ENCODE results near the gene COA8.
A peak's percentile ranks its signal among the peaks of the same experiment; 100 is the strongest.

Gene COA8

DNA sequence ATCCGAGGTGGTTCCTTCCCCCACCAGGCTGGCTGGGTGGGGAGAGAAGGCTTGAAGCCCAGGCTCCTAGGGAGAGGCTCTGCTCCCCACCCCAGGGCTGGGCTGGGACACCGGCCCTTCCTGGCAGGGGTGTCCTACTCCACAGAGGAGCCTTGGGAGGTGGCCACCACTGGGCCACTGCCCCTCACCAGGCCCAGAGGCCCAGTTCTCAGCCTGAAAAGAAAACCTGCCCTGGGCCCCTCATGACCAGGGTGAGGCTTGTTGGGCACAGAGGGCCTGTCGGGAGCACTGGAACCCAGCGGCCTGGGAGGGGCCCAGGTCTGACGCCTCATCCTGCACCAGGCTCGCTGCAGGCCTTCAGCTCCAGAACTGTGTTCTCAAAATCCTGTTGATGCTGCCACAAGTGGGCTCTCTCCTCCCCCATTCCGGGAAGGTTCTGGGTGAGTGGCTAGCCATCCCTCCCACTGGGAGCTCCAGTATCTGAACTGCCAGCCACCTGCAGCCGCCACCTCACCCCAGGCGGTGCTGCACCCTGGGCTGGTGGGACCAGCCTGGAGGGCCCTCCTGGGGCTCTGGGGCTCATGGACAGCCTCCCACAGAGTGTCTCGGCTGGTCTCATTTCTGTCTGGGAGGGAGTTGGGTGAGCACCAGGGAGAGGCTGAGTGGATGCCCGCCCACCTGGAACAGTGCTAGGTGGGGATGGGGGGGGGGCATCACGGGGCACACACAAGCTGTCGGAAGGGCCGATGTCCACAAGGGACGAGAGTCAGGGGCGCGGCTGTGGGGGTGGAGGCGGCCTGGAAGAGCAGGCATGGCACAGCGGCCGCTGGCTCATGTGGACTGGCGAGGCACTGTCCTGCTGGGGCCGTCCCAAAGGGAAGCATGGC is 12.1 kb upstream of the COA8 start:
- peaks cover 0 to 8% (median 0%) of the 10 kb centered on the region in 11 experiments; a peak in 6 of 22 replicates for H3K36me3 ChIP-seq
- H3K9ac ChIP-seq, result peak overlapping the region; percentile 24 to 71 (median 59); a peak in 19 of 22 replicates
- H3K4me3 ChIP-seq, result peak overlapping the region in 6 of 10 experiments; percentile 3 to 47 (median 30); a peak in 8 of 20 replicates

DNA sequence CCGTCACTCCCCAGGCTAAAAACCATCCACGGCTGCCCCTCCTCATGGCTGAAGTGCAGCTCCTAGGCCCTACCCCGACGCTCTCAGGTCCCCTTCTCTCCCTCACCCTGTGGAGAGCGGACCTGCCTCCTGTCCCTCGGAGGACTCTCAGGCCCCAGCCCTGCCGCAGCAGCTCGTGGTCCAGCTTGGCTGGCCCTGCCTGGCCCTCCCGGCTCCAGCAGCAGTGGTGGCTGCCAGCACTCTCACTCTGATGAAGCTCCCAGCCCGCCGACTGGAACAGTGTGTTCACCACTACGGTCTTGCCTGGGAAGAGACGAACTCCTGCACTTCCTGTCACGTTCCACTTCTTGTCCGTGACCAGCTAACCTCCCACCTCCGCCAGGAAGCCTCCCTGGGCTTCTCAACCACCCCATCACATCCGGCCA is 11.4 kb upstream of the COA8 start:
- Histone ChIP-seq H4K20me1 (peaks cover 53 to 100% (median 97%) of the 10 kb centered on the region in 11 experiments), H3K9ac (peak overlapping the region; percentile 24 to 71 (median 59); a peak in 18 of 22 replicates), H3K4me3 (peak overlapping the region in 6 of 10 experiments; percentile 3 to 47 (median 30); a peak in 9 of 20 replicates), H3K36me3 (peaks cover 0 to 8% (median 0%) of the 10 kb centered on the region in 11 experiments; a peak in 6 of 22 replicates), H3K27me3 (peaks cover 0 to 1% (median 0%) of the 10 kb centered on the region in 11 experiments; a peak in 2 of 22 replicates), H3K4me2 (peak overlapping the region; percentile 60 to 98 (median 92)), H3K4me1 (peaks cover 55 to 84% (median 70%) of the 10 kb centered on the region in 10 experiments), H3K27ac (peak overlapping the region in 9 of 11 experiments; percentile 4 to 70 (median 41); a peak in 14 of 22 replicates), H3K9me3 (replicated peaks in 1 of 11) (no peaks in the 10 kb centered on the region)
- TF ChIP-seq Cebpa-rat (IDR thresholded peaks at IDR 0.05), result no peak

More for the DNA sequence above, 12.1 kb upstream of the COA8 start:
- H3K27me3 ChIP-seq, result peaks cover 0 to 8% (median 0%) of the 10 kb centered on the region in 11 experiments; a peak in 5 of 22 replicates
- peak overlapping the region in 9 of 11 experiments; percentile 4 to 70 (median 46); a peak in 17 of 22 replicates for H3K27ac ChIP-seq
- H4K20me1 ChIP-seq, result peaks cover 52 to 100% (median 97%) of the 10 kb centered on the region in 11 experiments
- peak overlapping the region; percentile 60 to 98 (median 92) for H3K4me2 ChIP-seq
- H3K4me1 ChIP-seq, result peaks cover 55 to 84% (median 71%) of the 10 kb centered on the region in 10 experiments
- no peak for TF ChIP-seq Cebpa-rat (IDR thresholded peaks at IDR 0.05)
- H3K9me3 ChIP-seq (replicated peaks in 1 of 11), result no peaks in the 10 kb centered on the region

DNA sequence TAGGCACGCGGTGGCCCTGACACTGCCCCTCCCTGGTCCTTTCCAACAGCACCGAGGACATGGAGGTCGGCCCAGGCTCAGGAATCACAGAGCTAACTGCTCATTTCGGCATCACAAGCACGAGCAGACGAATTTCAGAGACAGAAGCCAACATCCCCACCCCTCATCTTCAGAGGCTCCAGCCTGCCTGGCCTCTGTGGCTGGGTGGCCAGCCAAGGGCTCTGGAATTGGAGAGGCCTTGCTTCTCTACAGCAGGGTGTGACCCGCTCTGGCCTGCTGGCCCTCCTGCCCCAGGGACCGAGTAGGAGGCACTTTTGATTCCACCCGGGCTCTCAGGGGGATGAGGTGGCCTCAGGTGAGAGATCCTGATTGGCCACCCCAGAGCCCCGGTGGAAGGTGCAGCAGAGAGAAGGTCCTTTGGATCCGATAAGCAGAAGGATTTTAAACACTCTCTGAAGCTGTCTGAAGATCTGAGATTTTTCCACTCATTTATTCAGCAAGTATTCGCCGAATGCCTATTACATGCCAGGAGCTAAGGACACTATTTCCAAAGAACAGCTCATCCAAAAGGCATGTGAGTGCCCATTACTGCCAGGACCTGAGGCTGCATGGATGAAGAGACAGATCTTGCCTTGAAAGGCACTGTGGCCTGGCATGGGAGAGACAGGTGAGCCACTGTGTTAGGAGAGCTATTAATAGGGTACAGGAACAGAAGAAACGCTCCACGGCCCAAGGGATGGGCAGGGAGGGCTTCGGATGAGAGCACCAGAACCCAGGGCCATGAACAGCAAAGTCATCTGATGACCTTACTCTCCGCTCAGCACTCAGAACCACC is 10.5 kb upstream of the COA8 start:
- H3K9ac ChIP-seq, result peak overlapping the region in 4 of 11 experiments; percentile 19 to 70 (median 64); a peak in 5 of 22 replicates

GRCh38 chr14:103552846-103553210 is 9.9 kb upstream of the COA8 start:
- H3K27me3 ChIP-seq, result no peaks in the 10 kb centered on the region
- 0 out of 22 replicates have a peak overlapping the region, but pooled peaks of 1 of the 11 experiments have one; percentile 19 for H3K9ac ChIP-seq
- no peak overlapping the region for H3K27ac ChIP-seq
- no peak overlapping the region for H3K4me3 ChIP-seq
- no peak for TF ChIP-seq Cebpa-rat (IDR thresholded peaks at IDR 0.05)
- H3K4me2 ChIP-seq, result peak overlapping the region in 4 of 11 experiments; percentile 86 to 98 (median 91); a peak in 2 of 22 replicates
- peaks cover 58 to 100% (median 98%) of the 10 kb centered on the region in 11 experiments for H4K20me1 ChIP-seq
- H3K4me1 ChIP-seq, result peaks cover 56 to 83% (median 63%) of the 10 kb centered on the region in 10 experiments
- peaks cover 4 to 22% (median 9%) of the 10 kb centered on the region in 11 experiments; a peak in 19 of 22 replicates for H3K36me3 ChIP-seq
- H3K9me3 ChIP-seq (replicated peaks in 1 of 11), result no peaks in the 10 kb centered on the region

More for the DNA sequence above, 10.5 kb upstream of the COA8 start:
- no peaks in the 10 kb centered on the region for H3K27me3 ChIP-seq
- H3K9me3 ChIP-seq (replicated peaks in 1 of 11), result no peaks in the 10 kb centered on the region
- no peak for TF ChIP-seq Cebpa-rat (IDR thresholded peaks at IDR 0.05)
- H3K36me3 ChIP-seq, result peaks cover 0 to 16% (median 5%) of the 10 kb centered on the region in 11 experiments; a peak in 14 of 22 replicates
- peaks cover 56 to 100% (median 98%) of the 10 kb centered on the region in 11 experiments for H4K20me1 ChIP-seq
- H3K4me3 ChIP-seq, result no peak overlapping the region
- H3K4me1 ChIP-seq, result peaks cover 52 to 83% (median 64%) of the 10 kb centered on the region in 10 experiments
- H3K4me2 ChIP-seq, result peak overlapping the region; percentile 60 to 98 (median 92)
- H3K27ac ChIP-seq, result peak overlapping the region in 6 of 11 experiments; percentile 4 to 70 (median 46); a peak in 3 of 22 replicates

DNA sequence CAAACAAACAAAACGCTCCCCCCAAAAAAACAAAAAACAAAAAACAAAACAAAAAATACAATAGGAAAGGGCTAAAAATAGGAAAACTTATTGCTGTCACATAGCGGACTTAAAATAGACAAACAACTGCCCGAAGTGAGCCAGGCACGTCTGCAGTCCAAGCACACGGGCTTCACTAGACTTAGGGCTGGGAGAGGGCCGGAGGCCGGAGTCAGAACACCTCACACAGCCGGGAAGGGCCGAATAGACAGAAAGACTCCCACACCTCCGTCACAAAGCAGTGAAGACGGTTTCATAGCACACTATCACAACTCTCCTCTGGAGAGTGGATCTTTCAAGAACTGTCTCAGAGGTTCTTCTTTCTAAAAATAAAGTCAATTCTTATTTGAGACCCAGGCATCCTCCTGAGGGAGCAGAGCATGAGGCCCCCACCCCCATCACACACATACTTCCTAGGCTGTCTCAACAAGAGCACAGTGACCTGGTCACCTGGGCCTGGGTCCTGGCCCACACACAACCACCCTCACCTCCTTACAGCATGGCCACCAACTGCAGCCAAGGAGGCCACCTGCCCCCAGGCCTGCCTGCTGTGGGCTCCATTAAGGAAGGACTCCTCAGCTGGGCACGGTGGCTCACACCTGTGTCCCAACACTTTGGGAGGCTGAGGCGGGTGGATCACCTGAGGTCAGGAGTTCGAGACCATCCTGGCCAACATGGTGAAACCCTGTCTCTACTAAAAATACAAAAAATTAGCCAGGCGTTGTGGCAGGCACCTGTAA is 7.0 kb upstream of the COA8 start:
- Histone ChIP-seq H3K27ac (no peak overlapping the region), H3K4me2 (peak overlapping the region; percentile 6 to 63 (median 38); a peak in 20 of 22 replicates), H3K27me3 (no peaks in the 10 kb centered on the region), H4K20me1 (peaks cover 77 to 100% (median 100%) of the 10 kb centered on the region in 11 experiments), H3K9me3 (replicated peaks in 1 of 11) (no peaks in the 10 kb centered on the region), H3K4me1 (peaks cover 56 to 83% (median 66%) of the 10 kb centered on the region in 10 experiments), H3K9ac (peak overlapping the region in 5 of 11 experiments; percentile 8 to 47 (median 14); a peak in 4 of 22 replicates), H3K4me3 (no peak overlapping the region), H3K36me3 (peaks cover 33 to 51% (median 36%) of the 10 kb centered on the region in 11 experiments)
- TF ChIP-seq Cebpa-rat (IDR thresholded peaks at IDR 0.05), result no peak

DNA sequence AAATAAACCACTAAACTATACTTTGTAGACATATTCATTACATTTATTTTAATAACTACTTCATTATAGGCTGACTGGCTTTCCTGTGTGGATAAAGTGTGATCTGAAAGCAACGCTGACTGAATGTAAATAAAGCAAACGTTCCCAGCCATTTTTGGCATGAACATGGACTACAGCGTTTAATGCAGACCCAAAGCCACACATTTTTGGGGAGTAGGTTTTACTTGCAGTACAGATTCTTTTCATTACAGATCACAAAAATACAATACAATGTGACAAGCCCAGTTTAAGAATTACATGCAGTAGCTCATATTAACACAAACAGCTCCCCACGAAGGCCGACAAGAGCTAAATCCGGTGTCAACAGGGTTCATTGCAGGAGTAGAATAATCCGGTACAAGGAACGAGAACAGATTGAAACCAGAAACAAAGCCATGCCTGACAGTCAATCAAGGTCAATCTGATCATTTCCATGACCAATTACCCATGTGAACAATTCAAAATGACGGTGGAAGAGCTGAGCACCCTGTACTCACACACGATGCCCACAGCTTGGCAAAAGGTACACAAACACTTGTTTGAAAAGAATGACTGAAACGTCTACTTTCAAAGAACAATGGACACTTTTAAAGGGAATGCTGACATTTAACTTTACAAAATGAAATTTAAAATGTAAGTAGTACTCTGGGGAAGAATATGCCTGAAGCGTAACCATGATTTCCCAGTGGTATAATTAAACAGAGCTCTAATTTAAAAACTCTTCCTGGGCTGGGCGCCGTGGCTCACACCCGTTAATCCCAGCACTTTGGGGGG is 5.6 kb upstream of the COA8 start:
- H3K27ac ChIP-seq, result no peak overlapping the region

More for the DNA sequence above, 5.6 kb upstream of the COA8 start:
- no peaks in the 10 kb centered on the region for H3K27me3 ChIP-seq
- H3K9me3 ChIP-seq (replicated peaks in 1 of 11), result no peaks in the 10 kb centered on the region
- peaks cover 34 to 52% (median 36%) of the 10 kb centered on the region in 11 experiments for H3K36me3 ChIP-seq
- peak overlapping the region in 1 of 11 experiments; percentile 95; a peak in 3 of 22 replicates for H3K4me2 ChIP-seq
- peaks cover 78 to 100% (median 100%) of the 10 kb centered on the region in 11 experiments for H4K20me1 ChIP-seq
- H3K4me1 ChIP-seq, result peaks cover 51 to 78% (median 59%) of the 10 kb centered on the region in 10 experiments
- peak overlapping the region in 1 of 11 experiments; percentile 60; a peak in 2 of 22 replicates for H3K9ac ChIP-seq
- no peak overlapping the region for H3K4me3 ChIP-seq
- no peak for TF ChIP-seq Cebpa-rat (IDR thresholded peaks at IDR 0.05)
